ENCODE results near the gene WDR46. TPM values are rescaled to one million over a fixed set of nuclear protein-coding genes. Genes with fewer than 3 reads are reported as not detected.
A peak's percentile ranks its signal among the peaks of the same experiment; 100 is the strongest.

Gene WDR46
- total RNA-seq: 10 to 100 TPM; 41.3 to 47.2 TPM

- WGBS: under 1% methylated on average over 43 of the region's 43 CpGs
- H3K4me3 ChIP-seq: peak within 1 kb of the TSS; percentile 66
- no peaks in the 10 kb centered on the region for H3K36me3 ChIP-seq
- no peaks in the 10 kb centered on the region for H3K9me3 ChIP-seq
- peak; percentile 96 for TF ChIP-seq POLR2AphosphoS5 (IDR thresholded peaks at IDR 0.05)
- TF ChIP-seq POLR2A (IDR thresholded peaks at IDR 0.05): no peak
- TF ChIP-seq CTCF (IDR thresholded peaks at IDR 0.05): no peak
- no peaks in the 10 kb centered on the region for H3K27me3 ChIP-seq (replicated peaks; ENCODE audit: insufficient read depth)
- H3K4me1 ChIP-seq (replicated peaks): peaks cover 11% of the 10 kb centered on the region
- intact Hi-C loops (cut with DNase I): no loop called here
- peak; percentile 87 for DNase-seq (ENCODE audit: low spot score)
- peak within 1 kb of the TSS; percentile 83 to 88 for H3K27ac ChIP-seq
These were observed at the start of gene WDR46, which contains the start of gene PFDN6 for GRCh38 chr6:33288921-33289783. Gene WDR46, minus strand, starts transcription at chr6:33289239. Its CDS starts 69 bp downstream, at chr6:33289170. Gene PFDN6, plus strand, starts transcription at chr6:33289601. Its CDS starts 256 bp downstream, at chr6:33289857.

- DNase-seq (ENCODE audit: low spot score): no peak
- no peak overlapping the region for H3K4me3 ChIP-seq
- no peaks in the 10 kb centered on the region for H3K9me3 ChIP-seq
- no peaks in the 10 kb centered on the region for H3K27me3 ChIP-seq (replicated peaks; ENCODE audit: insufficient read depth)
- TF ChIP-seq POLR2A (IDR thresholded peaks at IDR 0.05) (no peak), POLR2AphosphoS5 (IDR thresholded peaks at IDR 0.05) (no peak), CTCF (IDR thresholded peaks at IDR 0.05) (no peak)
- H3K36me3 ChIP-seq: no peaks in the 10 kb centered on the region
- H3K27ac ChIP-seq: no peak overlapping the region
- 94% methylated on average over 3 of the region's 3 CpGs for WGBS
- intact Hi-C loops (cut with DNase I): no loop called here
- H3K4me1 ChIP-seq (replicated peaks): no peaks in the 10 kb centered on the region
These were observed 47.5 kb upstream of the WDR46 start for GRCh38 chr6:33336495-33336894.

- TF ChIP-seq POLR2A (IDR thresholded peaks at IDR 0.05): no peak
- TF ChIP-seq CTCF (IDR thresholded peaks at IDR 0.05): no peak
- no peak for TF ChIP-seq POLR2AphosphoS5 (IDR thresholded peaks at IDR 0.05)
- intact Hi-C loops (cut with DNase I): no loop called here
- WGBS: 80% methylated on average over 4 of the region's 4 CpGs
- Histone ChIP-seq H3K27ac (no peak overlapping the region), H3K4me1 (replicated peaks) (no peaks in the 10 kb centered on the region), H3K4me3 (no peak overlapping the region), H3K9me3 (no peaks in the 10 kb centered on the region), H3K36me3 (no peaks in the 10 kb centered on the region), H3K27me3 (replicated peaks; ENCODE audit: insufficient read depth) (no peaks in the 10 kb centered on the region)
- no peak for DNase-seq (ENCODE audit: low spot score)
These were observed 46.9 kb upstream of the WDR46 start for GRCh38 chr6:33335916-33336315.

GRCh38 chr6:33333666-33334065, 44.6 kb upstream of the WDR46 start:
- no peak for DNase-seq (ENCODE audit: low spot score)
- H3K27ac ChIP-seq: no peak overlapping the region
- intact Hi-C loops (cut with DNase I): no loop called here
- 91% methylated on average over 4 of the region's 4 CpGs for WGBS
- no peaks in the 10 kb centered on the region for H3K36me3 ChIP-seq
- H3K27me3 ChIP-seq (replicated peaks; ENCODE audit: insufficient read depth): no peaks in the 10 kb centered on the region
- no peaks in the 10 kb centered on the region for H3K4me1 ChIP-seq (replicated peaks)
- no peak for TF ChIP-seq POLR2A (IDR thresholded peaks at IDR 0.05)
- no peak for TF ChIP-seq CTCF (IDR thresholded peaks at IDR 0.05)
- TF ChIP-seq POLR2AphosphoS5 (IDR thresholded peaks at IDR 0.05): no peak
- H3K4me3 ChIP-seq: no peak overlapping the region
- H3K9me3 ChIP-seq: no peaks in the 10 kb centered on the region

GRCh38 chr6:33330736-33331135, 41.7 kb upstream of the WDR46 start:
- no peak for DNase-seq (ENCODE audit: low spot score)
- Histone ChIP-seq H3K36me3 (no peaks in the 10 kb centered on the region), H3K27ac (no peak overlapping the region), H3K9me3 (no peaks in the 10 kb centered on the region), H3K4me3 (no peak overlapping the region), H3K27me3 (replicated peaks; ENCODE audit: insufficient read depth) (no peaks in the 10 kb centered on the region), H3K4me1 (replicated peaks) (no peaks in the 10 kb centered on the region)
- TF ChIP-seq POLR2A (IDR thresholded peaks at IDR 0.05) (no peak), POLR2AphosphoS5 (IDR thresholded peaks at IDR 0.05) (no peak), CTCF (IDR thresholded peaks at IDR 0.05) (no peak)
- intact Hi-C loops (cut with DNase I): no loop called here
- 85% methylated on average over 10 of the region's 10 CpGs for WGBS
